Smooth muscle cell (in vitro differentiated cells): ENCODE results near the gene BID. TPM values are rescaled to one million over a fixed set of nuclear protein-coding genes. Genes with fewer than 3 reads are reported as not detected.

ENCODE experiments used
- DNase-seq: peaks from one replicate; lab custom pipeline; 2025; ENCODE audit not compliant: unreplicated experiment; lab: John Stamatoyannopoulos, UW
- H2AFZ ChIP-seq: fragments of 200-600 bp; sonication (generic); 2 replicates; pipeline ENCODE4 v1.6.0; 2016; ENCODE audit warnings: antibody characterized with exemption, low read depth, mild to moderate bottlenecking
- H3F3A ChIP-seq: fragments of 200-600 bp; sonication (generic); 2 replicates; pipeline ENCODE4 v1.6.0; 2017; ENCODE audit warnings: antibody characterized with exemption, low read depth
- H3K27ac ChIP-seq: fragments of 200-600 bp; sonication (generic); 2 replicates; pipeline ENCODE4 v1.5.1; 2016; ENCODE audit warnings: low read depth, mild to moderate bottlenecking
- H3K27me3 ChIP-seq: fragments of 200-600 bp; sonication (generic); 2 replicates; pipeline ENCODE4 v1.6.1; 2016; ENCODE audit warnings: low read depth, mild to moderate bottlenecking
- H3K36me3 ChIP-seq: fragments of 200-600 bp; sonication (generic); 2 replicates; pipeline ENCODE4 v1.5.1; 2016; ENCODE audit warnings: low read depth
- H3K4me1 ChIP-seq: fragments of 200-600 bp; sonication (generic); 2 replicates; pipeline ENCODE4 v1.5.1; 2016; ENCODE audit warnings: low read depth
- H3K4me2 ChIP-seq: fragments of 200-600 bp; sonication (generic); 2 replicates; pipeline ENCODE4 v1.6.0; 2016; ENCODE audit warnings: mild to moderate bottlenecking
- H3K4me3 ChIP-seq: fragments of 200-600 bp; sonication (generic); 2 replicates; pipeline ENCODE4 v1.5.1; 2016; ENCODE audit warnings: mild to moderate bottlenecking
- H3K79me2 ChIP-seq: fragments of 200-600 bp; sonication (generic); 2 replicates; pipeline ENCODE4 v1.6.0; 2016; ENCODE audit warnings: low read depth, mild to moderate bottlenecking
- H3K9ac ChIP-seq: fragments of 200-600 bp; sonication (generic); 2 replicates; pipeline ENCODE4 v1.6.0; 2016; ENCODE audit warnings: low read depth
- H3K9me3 ChIP-seq: fragments of 200-600 bp; sonication (generic); replicated peaks from 2 replicates; pipeline ENCODE4 v1.5.1; 2016; ENCODE audit warnings: low read depth
- H4K20me1 ChIP-seq: fragments of 200-600 bp; sonication (generic); 2 replicates; pipeline ENCODE4 v1.6.0; 2016; ENCODE audit warnings: low read depth
- whole genome bisulfite sequencing: methylation state at CpG from one replicate; pipeline ENCODE4 v1.1.7; 2016; ENCODE audit warnings: low lambda C conversion rate; 5-methylcytosine and 5-hydroxymethylcytosine counted together
- polyA plus RNA-seq: library from polyadenylated mRNA; unstranded; fragments of >200 nt; fragmentation: Nextera tagmentation; extraction: Ambion mirVana; gene quantifications from 2 replicates; pipeline ENCODE4 v1.2.1, GENCODE V29; 2016
- total RNA-seq: library from RNA; depleted of rRNA; stranded (reverse); fragments of >200 nt; gene quantifications from 2 replicates; pipeline ENCODE4 v1.2.3, GENCODE V29; 2014
- TF ChIP-seq, protein P1 (sequence below): fragments of 200-600 bp; sonication (generic); IDR thresholded peaks from 2 replicates; pipeline ENCODE4 v1.5.1; 2017; ENCODE audit warnings: borderline replicate concordance, mild to moderate bottlenecking, antibody characterized with exemption; ENCODE audit not compliant: insufficient read depth, poor library complexity, severe bottlenecking

The BID gene
- total and polyA plus RNA-seq, 2 experiments from 2014 or later = 8.1 to 26.9 TPM

DNA sequence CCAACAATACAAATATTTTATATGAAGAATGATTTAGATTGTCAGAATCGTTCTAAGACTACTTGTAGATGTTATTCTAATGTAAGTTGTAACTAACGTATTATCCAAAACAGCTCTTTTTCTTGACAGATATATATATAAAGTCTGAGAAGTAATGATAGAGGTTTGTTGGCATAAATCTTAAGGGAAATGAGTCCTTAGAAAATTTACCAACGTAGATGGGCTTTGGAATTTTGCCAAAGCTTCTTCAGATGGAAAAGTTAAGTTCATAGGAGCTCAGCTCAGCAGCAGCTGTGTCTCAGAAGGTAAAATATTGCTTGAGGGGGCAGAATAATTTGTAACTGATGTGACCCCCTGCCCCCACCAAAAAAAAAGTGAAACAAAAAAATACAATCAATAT lies 66.7 kb downstream of the BID start:
- WGBS = 88% methylated on average over 3 of the region's 3 CpGs
- H3K9me3 ChIP-seq = no peaks in the 10 kb centered on the region

DNA sequence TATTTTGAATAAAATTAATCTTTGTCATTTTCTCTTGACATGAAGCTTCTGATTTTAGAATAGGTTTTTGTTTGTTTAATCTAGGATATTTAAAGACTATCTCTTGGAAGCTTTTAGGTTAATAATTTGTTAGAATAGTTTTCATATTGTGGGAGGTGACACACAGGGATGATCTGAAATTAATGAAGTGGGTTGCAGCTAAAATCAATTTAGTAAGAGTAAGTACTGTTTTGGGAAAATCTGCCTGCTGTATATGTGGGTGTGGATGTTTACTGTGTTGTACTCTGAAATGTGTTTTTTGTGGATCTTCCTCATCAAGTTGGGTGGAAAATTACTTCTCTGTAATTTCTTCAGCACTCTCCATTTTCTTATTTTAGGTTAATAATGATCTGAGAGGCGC lies 67.3 kb downstream of the BID start:
- Histone ChIP-seq H3K4me3 (peak overlapping the region; percentile 42), H3K4me2 (peak overlapping the region; percentile 83), H3K9ac (peak overlapping the region; percentile 57), H3K79me2 (no peaks in the 10 kb centered on the region), H3F3A (peaks cover 11% of the 10 kb centered on the region), H3K36me3 (no peaks in the 10 kb centered on the region), H4K20me1 (no peaks in the 10 kb centered on the region), H3K27me3 (no peaks in the 10 kb centered on the region), H3K27ac (peak overlapping the region; percentile 88), H3K9me3 (no peaks in the 10 kb centered on the region), H3K4me1 (peaks cover 4% of the 10 kb centered on the region), H2AFZ (peak overlapping the region; percentile 11)
- no peak for DNase-seq
- TF ChIP-seq, protein P1, sequence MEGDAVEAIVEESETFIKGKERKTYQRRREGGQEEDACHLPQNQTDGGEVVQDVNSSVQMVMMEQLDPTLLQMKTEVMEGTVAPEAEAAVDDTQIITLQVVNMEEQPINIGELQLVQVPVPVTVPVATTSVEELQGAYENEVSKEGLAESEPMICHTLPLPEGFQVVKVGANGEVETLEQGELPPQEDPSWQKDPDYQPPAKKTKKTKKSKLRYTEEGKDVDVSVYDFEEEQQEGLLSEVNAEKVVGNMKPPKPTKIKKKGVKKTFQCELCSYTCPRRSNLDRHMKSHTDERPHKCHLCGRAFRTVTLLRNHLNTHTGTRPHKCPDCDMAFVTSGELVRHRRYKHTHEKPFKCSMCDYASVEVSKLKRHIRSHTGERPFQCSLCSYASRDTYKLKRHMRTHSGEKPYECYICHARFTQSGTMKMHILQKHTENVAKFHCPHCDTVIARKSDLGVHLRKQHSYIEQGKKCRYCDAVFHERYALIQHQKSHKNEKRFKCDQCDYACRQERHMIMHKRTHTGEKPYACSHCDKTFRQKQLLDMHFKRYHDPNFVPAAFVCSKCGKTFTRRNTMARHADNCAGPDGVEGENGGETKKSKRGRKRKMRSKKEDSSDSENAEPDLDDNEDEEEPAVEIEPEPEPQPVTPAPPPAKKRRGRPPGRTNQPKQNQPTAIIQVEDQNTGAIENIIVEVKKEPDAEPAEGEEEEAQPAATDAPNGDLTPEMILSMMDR = no peak
- WGBS = 94% methylated on average over 1 of the region's 1 CpG

More for the DNA sequence above, 66.7 kb downstream of the BID start:
- H3K27ac ChIP-seq = peak overlapping the region; percentile 88
- H2AFZ ChIP-seq = no peak overlapping the region
- H3K9ac ChIP-seq = peak overlapping the region; percentile 57
- H3F3A ChIP-seq = peaks cover 11% of the 10 kb centered on the region
- peaks cover 4% of the 10 kb centered on the region for H3K4me1 ChIP-seq
- H3K27me3 ChIP-seq = no peaks in the 10 kb centered on the region
- no peak for DNase-seq
- no peaks in the 10 kb centered on the region for H3K36me3 ChIP-seq
- no peaks in the 10 kb centered on the region for H4K20me1 ChIP-seq
- no peak overlapping the region for H3K4me2 ChIP-seq
- TF ChIP-seq, protein P1 = no peak
- peak overlapping the region; percentile 42 for H3K4me3 ChIP-seq
- H3K79me2 ChIP-seq = no peaks in the 10 kb centered on the region

DNA sequence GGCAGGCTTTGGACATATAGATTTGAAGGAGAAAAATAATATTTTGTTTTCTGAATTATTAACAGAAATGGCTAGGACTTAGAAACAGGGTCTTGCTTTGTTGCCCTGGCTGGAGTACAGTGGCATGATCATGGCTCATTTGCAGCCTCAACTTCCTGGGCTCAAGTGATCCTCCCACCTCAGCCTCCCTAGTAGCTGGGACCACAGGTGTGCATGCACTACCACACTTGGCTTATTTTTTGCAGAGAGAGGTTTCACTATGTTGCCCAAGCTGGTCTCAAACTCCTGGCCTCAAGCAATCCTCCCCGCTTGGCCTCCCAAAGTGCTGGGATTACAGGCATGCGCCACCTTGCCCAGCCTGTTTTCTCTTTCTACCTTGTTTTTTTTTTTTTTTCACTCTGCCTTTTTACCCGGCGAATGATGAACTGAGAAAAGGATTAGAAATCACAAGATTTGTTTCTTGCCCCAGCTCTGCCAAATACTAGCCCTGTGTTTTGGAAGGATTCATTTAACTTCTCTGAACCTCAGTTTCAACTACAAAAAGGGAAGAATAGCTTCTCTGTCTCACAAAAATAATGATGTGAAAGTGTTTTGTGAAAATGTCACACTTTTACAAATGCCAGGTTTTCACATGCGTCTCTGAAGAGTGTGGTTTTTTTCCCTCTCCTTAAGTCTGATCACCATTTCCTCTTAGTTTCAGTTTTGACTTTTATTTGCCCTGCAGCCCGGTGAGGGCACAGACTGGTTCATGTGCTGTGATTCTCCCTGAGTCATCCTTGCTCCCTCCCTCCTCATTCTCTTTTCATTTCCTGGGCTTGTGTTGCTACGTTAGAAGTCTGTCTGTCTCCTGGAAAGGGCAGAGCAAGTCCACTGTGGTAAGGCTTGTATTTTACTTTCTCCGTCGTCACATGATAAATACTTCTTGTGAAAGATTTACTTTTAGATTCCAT lies 68.0 kb downstream of the BID start:
- WGBS = 44% methylated on average over 9 of the region's 9 CpGs

More for the DNA sequence above, 68.0 kb downstream of the BID start:
- TF ChIP-seq, protein P1 = no peak
- H4K20me1 ChIP-seq = no peaks in the 10 kb centered on the region
- H3K9me3 ChIP-seq = no peaks in the 10 kb centered on the region
- H3K36me3 ChIP-seq = no peaks in the 10 kb centered on the region
- peak overlapping the region; percentile 83 for H3K4me2 ChIP-seq
- H3K4me1 ChIP-seq = peaks cover 4% of the 10 kb centered on the region
- H2AFZ ChIP-seq = peak overlapping the region; percentile 11
- no peaks in the 10 kb centered on the region for H3K79me2 ChIP-seq
- H3K27me3 ChIP-seq = no peaks in the 10 kb centered on the region
- peak overlapping the region; percentile 57 for H3K9ac ChIP-seq
- peaks cover 11% of the 10 kb centered on the region for H3F3A ChIP-seq
- peak overlapping the region; percentile 42 for H3K4me3 ChIP-seq
- peak overlapping the region; percentile 88 for H3K27ac ChIP-seq
- no peak for DNase-seq
